Type B pancreatic cell (in vitro differentiated cells): Measurements from ENCODE around the gene FHOD3. TPM values are rescaled to one million over a fixed set of nuclear protein-coding genes. Genes with fewer than 3 reads are reported as not detected.

Source experiments
- DNase-seq: peaks from one replicate; pipeline ENCODE4 v3.0.0; 2021; ENCODE audit warnings: mixed read lengths; ENCODE audit not compliant: unreplicated experiment; ENCODE audit errors: extremely low spot score
- H3K27ac Mint-ChIP-seq: 2 replicates; pipeline ENCODE4 v1.8.0; 2021; ENCODE audit warnings: mild to moderate bottlenecking, mixed read lengths
- H3K27me3 Mint-ChIP-seq: 2 replicates; pipeline ENCODE4 v1.8.0; 2021; ENCODE audit warnings: mixed read lengths
- H3K36me3 Mint-ChIP-seq: 2 replicates; pipeline ENCODE4 v1.8.0; 2021; ENCODE audit warnings: mixed read lengths
- H3K4me1 Mint-ChIP-seq: one replicate; pipeline ENCODE4 v1.8.0; 2021; ENCODE audit warnings: mixed read lengths; ENCODE audit not compliant: unreplicated experiment
- H3K4me3 Mint-ChIP-seq: 2 replicates; pipeline ENCODE4 v1.8.0; 2021; ENCODE audit warnings: mild to moderate bottlenecking, mixed read lengths
- H3K9me3 Mint-ChIP-seq: 2 replicates; pipeline ENCODE4 v1.8.0; 2021; ENCODE audit warnings: mixed read lengths
- CTCF ChIP-seq: fragments of 200-600 bp; sonication (generic); conservative IDR thresholded peaks from 2 replicates; pipeline ENCODE4 v1.5.0; 2021; ENCODE audit warnings: antibody characterized with exemption, mild to moderate bottlenecking
- total RNA-seq: library from RNA; stranded (reverse); gene quantifications from 2 replicates; pipeline ENCODE4 v1.2.1, GENCODE V29; 2021; ENCODE audit warnings: low replicate concordance

Gene FHOD3
- total RNA-seq, 1 donor from 2014 or later: 5.3 TPM

GRCh38 chr18:36427369-36427768 is 129.9 kb downstream of the FHOD3 start:
- TF ChIP-seq CTCF: no peak
- Mint-ChIP-seq H3K36me3 (no peaks in the 10 kb centered on the region), H3K9me3 (no peaks in the 10 kb centered on the region), H3K27ac (no peak overlapping the region), H3K4me3 (no peak overlapping the region), H3K4me1 (no peaks in the 10 kb centered on the region), H3K27me3 (no peaks in the 10 kb centered on the region)
- DNase-seq: no peak

DNA sequence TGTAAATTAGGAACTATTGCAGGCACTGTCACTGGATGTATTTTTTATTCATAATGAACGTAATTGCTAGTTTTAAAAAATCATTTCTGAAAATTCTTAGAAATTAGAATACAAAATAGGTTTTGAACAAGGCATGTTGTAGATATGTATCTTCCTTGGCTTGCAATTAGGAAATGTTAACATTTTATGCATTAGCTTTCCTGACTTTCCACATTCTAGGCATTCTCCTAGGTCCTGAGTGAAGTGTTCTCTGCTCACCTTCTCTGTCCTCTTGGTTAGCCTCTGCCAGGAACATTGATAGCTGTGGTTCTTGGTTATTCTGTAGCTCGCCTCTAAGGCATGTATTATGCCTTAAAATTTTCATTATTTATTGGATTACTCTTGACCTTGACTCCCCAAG is 130.3 kb downstream of the FHOD3 start:
- H3K36me3 Mint-ChIP-seq: no peaks in the 10 kb centered on the region
- TF ChIP-seq CTCF: no peak
- H3K4me3 Mint-ChIP-seq: no peak overlapping the region
- H3K27ac Mint-ChIP-seq: no peak overlapping the region
- H3K27me3 Mint-ChIP-seq: no peaks in the 10 kb centered on the region
- DNase-seq: no peak
- H3K9me3 Mint-ChIP-seq: no peaks in the 10 kb centered on the region
- H3K4me1 Mint-ChIP-seq: no peaks in the 10 kb centered on the region

DNA sequence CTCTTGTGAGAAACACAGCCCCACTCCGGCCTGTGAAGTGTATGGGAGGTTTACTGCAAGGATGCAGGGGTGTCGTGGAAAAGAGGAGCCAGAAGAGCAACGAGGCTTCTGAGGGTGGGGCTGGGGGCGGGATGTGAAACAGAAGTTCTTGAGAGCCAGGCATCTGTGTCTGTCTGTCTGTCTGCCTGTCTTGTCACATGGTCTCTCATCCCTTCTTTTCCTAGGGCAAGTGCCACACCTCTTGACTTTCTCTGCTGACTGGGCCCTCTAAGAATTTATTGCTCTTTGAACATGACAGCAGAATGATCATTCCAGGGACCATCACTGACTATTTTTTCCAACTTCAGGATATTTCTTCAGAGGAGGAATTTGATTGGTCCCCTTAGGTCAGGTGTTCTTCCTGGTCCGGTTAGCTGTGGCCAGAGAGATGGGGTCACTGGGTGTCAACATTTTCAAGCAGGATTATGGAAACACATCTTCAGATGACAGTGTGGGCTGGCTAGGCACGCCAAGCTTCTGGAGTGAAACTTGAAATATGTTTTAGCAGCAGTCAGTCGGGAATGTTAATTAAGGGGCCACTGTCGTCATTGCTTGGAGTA is 131.0 kb downstream of the FHOD3 start:
- Mint-ChIP-seq H3K9me3 (no peaks in the 10 kb centered on the region), H3K27ac (no peak overlapping the region), H3K36me3 (no peaks in the 10 kb centered on the region), H3K4me3 (no peak overlapping the region), H3K4me1 (no peaks in the 10 kb centered on the region), H3K27me3 (no peaks in the 10 kb centered on the region)
- no peak for TF ChIP-seq CTCF
- DNase-seq: no peak

DNA sequence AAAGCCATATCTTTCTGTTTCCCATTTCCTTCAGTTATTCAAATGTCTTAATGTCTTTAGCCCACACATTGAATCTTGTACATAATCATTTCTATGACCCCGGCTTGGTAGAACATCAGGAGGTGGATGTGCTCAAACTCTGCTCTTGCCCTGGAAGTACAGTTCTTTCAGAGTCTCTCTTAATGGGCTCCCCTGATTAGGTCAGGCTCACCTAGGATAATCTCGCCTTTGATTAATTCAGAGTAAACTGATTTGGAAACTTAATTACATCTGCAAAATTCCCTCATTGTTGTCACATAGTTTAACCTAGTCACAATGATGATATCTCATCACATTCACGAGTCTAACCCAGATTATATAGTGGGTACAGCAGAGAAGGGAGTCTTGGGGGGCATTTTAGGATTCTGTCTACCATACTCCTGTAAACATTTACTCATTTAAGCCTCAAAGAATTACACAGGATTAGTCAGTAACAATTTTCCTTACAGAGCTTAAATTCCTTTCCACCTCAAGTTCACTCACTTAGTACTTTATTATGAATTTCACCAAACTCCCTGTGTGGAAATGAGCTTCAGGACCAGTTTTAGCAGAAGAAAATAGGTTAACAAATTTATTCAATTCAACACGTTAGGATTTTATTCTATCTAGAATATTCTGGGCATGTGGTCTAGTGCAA is 135.5 kb downstream of the FHOD3 start:
- TF ChIP-seq CTCF: no peak
- no peaks in the 10 kb centered on the region for H3K36me3 Mint-ChIP-seq
- no peak overlapping the region for H3K4me3 Mint-ChIP-seq
- H3K27ac Mint-ChIP-seq: no peak overlapping the region
- H3K9me3 Mint-ChIP-seq: no peaks in the 10 kb centered on the region
- no peaks in the 10 kb centered on the region for H3K27me3 Mint-ChIP-seq
- no peaks in the 10 kb centered on the region for H3K4me1 Mint-ChIP-seq
- no peak for DNase-seq

GRCh38 chr18:36436387-36436786 is 138.9 kb downstream of the FHOD3 start:
- Mint-ChIP-seq H3K4me3 (no peak overlapping the region), H3K9me3 (no peaks in the 10 kb centered on the region), H3K27me3 (no peaks in the 10 kb centered on the region), H3K4me1 (peaks cover 8% of the 10 kb centered on the region), H3K27ac (no peak overlapping the region), H3K36me3 (no peaks in the 10 kb centered on the region)
- no peak for DNase-seq
- no peak for TF ChIP-seq CTCF
